Measurements from ENCODE around the gene KAZN. TPM values are rescaled to one million over a fixed set of nuclear protein-coding genes. Genes with fewer than 3 reads are reported as not detected.

KAZN gene
- total RNA-seq, 1 experiment from 2014 or later: 7.0 TPM

- no peak for DNase-seq (ENCODE audit: low read depth)
- in situ Hi-C loops (cut with HindIII; ENCODE audit: low pct_unique_long_range_greater_than_20kb, low sequenced_read_pairs): no loop called here
These were observed 504.7 kb downstream of the KAZN start for GRCh38 chr1:15103211-15103610.

- in situ Hi-C loops (cut with HindIII; ENCODE audit: low pct_unique_long_range_greater_than_20kb, low sequenced_read_pairs): no loop called here
These were observed 505.4 kb downstream of the KAZN start for GRCh38 chr1:15103906-15104305.

GRCh38 chr1:15104768-15105167 is 506.3 kb downstream of the KAZN start:
- DNase-seq (ENCODE audit: low read depth): no peak
- in situ Hi-C loops (cut with HindIII; ENCODE audit: low pct_unique_long_range_greater_than_20kb, low sequenced_read_pairs): no loop called here

More at GRCh38 chr1:15103906-15104305, 505.4 kb downstream of the KAZN start:
- no peak for DNase-seq (ENCODE audit: low read depth)

- no peak for DNase-seq (ENCODE audit: low read depth)
- in situ Hi-C loops (cut with HindIII; ENCODE audit: low pct_unique_long_range_greater_than_20kb, low sequenced_read_pairs): no loop called here
These were observed 508.1 kb downstream of the KAZN start for GRCh38 chr1:15106608-15107007.

- in situ Hi-C loops (cut with HindIII; ENCODE audit: low pct_unique_long_range_greater_than_20kb, low sequenced_read_pairs): no loop called here
- DNase-seq (ENCODE audit: low read depth): no peak
These were observed 508.7 kb downstream of the KAZN start for GRCh38 chr1:15107058-15107687.

GRCh38 chr1:15107911-15108310 is 509.4 kb downstream of the KAZN start:
- in situ Hi-C loops (cut with HindIII; ENCODE audit: low pct_unique_long_range_greater_than_20kb, low sequenced_read_pairs): no loop called here
- DNase-seq (ENCODE audit: low read depth): no peak

- DNase-seq (ENCODE audit: low read depth): no peak
- in situ Hi-C loops (cut with HindIII; ENCODE audit: low pct_unique_long_range_greater_than_20kb, low sequenced_read_pairs): no loop called here
These were observed 511.8 kb downstream of the KAZN start for GRCh38 chr1:15110128-15110866.

GRCh38 chr1:15110867-15111230 is 512.4 kb downstream of the KAZN start:
- no peak for DNase-seq (ENCODE audit: low read depth)
- in situ Hi-C loops (cut with HindIII; ENCODE audit: low pct_unique_long_range_greater_than_20kb, low sequenced_read_pairs): no loop called here

GRCh38 chr1:15113146-15113545 is 514.7 kb downstream of the KAZN start:
- in situ Hi-C loops (cut with HindIII; ENCODE audit: low pct_unique_long_range_greater_than_20kb, low sequenced_read_pairs): no loop called here

GRCh38 chr1:15114884-15115283 is 516.4 kb downstream of the KAZN start:
- DNase-seq (ENCODE audit: low read depth): no peak
- in situ Hi-C loops (cut with HindIII; ENCODE audit: low pct_unique_long_range_greater_than_20kb, low sequenced_read_pairs): no loop called here

More at GRCh38 chr1:15113146-15113545, 514.7 kb downstream of the KAZN start:
- no peak for DNase-seq (ENCODE audit: low read depth)

- in situ Hi-C loops (cut with HindIII; ENCODE audit: low pct_unique_long_range_greater_than_20kb, low sequenced_read_pairs): no loop called here
- no peak for DNase-seq (ENCODE audit: low read depth)
These were observed 517.3 kb downstream of the KAZN start for GRCh38 chr1:15115542-15116330.

- no peak for DNase-seq (ENCODE audit: low read depth)
- in situ Hi-C loops (cut with HindIII; ENCODE audit: low pct_unique_long_range_greater_than_20kb, low sequenced_read_pairs): no loop called here
These were observed 518.5 kb downstream of the KAZN start for GRCh38 chr1:15116966-15117365.

- in situ Hi-C loops (cut with HindIII; ENCODE audit: low pct_unique_long_range_greater_than_20kb, low sequenced_read_pairs): no loop called here
- DNase-seq (ENCODE audit: low read depth): no peak
These were observed 519.3 kb downstream of the KAZN start for GRCh38 chr1:15117671-15118325.

GRCh38 chr1:15118579-15118978 is 520.1 kb downstream of the KAZN start:
- in situ Hi-C loops (cut with HindIII; ENCODE audit: low pct_unique_long_range_greater_than_20kb, low sequenced_read_pairs): no loop called here
- DNase-seq (ENCODE audit: low read depth): no peak

GRCh38 chr1:15120251-15120945 is 521.9 kb downstream of the KAZN start:
- DNase-seq (ENCODE audit: low read depth): no peak
- in situ Hi-C loops (cut with HindIII; ENCODE audit: low pct_unique_long_range_greater_than_20kb, low sequenced_read_pairs): no loop called here

- in situ Hi-C loops (cut with HindIII; ENCODE audit: low pct_unique_long_range_greater_than_20kb, low sequenced_read_pairs): no loop called here
- DNase-seq (ENCODE audit: low read depth): no peak
These were observed 523.8 kb downstream of the KAZN start for GRCh38 chr1:15122331-15122730.

- in situ Hi-C loops (cut with HindIII; ENCODE audit: low pct_unique_long_range_greater_than_20kb, low sequenced_read_pairs): no loop called here
- no peak for DNase-seq (ENCODE audit: low read depth)
These were observed 524.8 kb downstream of the KAZN start for GRCh38 chr1:15123270-15123669.

- no peak for DNase-seq (ENCODE audit: low read depth)
- in situ Hi-C loops (cut with HindIII; ENCODE audit: low pct_unique_long_range_greater_than_20kb, low sequenced_read_pairs): no loop called here
These were observed 525.4 kb downstream of the KAZN start for GRCh38 chr1:15123925-15124324.
